COLO668 (cell line): Measurements from ENCODE around the gene FOXA2.

Experiments used
- DNase-seq: peaks from one replicate; lab custom pipeline; 2025; ENCODE audit not compliant: unreplicated experiment; lab: John Stamatoyannopoulos, UW

The FOXA2 gene

GRCh38 chr20:22584922-22585785 lies 782 bp upstream of the FOXA2 start:
- DNase-seq = peak; percentile 91

- peak; percentile 94 for DNase-seq
Measured at GRCh38 chr20:22583773-22584521, 425 bp downstream of the FOXA2 start.

- peak; percentile 74 for DNase-seq
Measured at GRCh38 chr20:22582964-22583772, 1.2 kb downstream of the FOXA2 start.

- peak; percentile 74 for DNase-seq
Measured at GRCh38 chr20:22582386-22582963, 1.9 kb downstream of the FOXA2 start.

- peak; percentile 81 for DNase-seq
Measured at GRCh38 chr20:22581437-22582385, 2.7 kb downstream of the FOXA2 start.

- peak; percentile 69 for DNase-seq
Measured at GRCh38 chr20:22579711-22580697, 4.4 kb downstream of the FOXA2 start.

GRCh38 chr20:22579119-22579427 lies 5.3 kb downstream of the FOXA2 start:
- DNase-seq = peak; percentile 71

GRCh38 chr20:22578221-22579118 lies 5.9 kb downstream of the FOXA2 start:
- peak; percentile 80 for DNase-seq

GRCh38 chr20:22577515-22578220 lies 6.7 kb downstream of the FOXA2 start:
- peak; percentile 85 for DNase-seq

GRCh38 chr20:22576733-22577514 lies 7.4 kb downstream of the FOXA2 start:
- peak; percentile 72 for DNase-seq

GRCh38 chr20:22576273-22576672 lies 8.1 kb downstream of the FOXA2 start:
- DNase-seq = peak; percentile 30

GRCh38 chr20:22575737-22576136 lies 8.6 kb downstream of the FOXA2 start:
- DNase-seq = no peak

GRCh38 chr20:22575087-22575721 lies 9.2 kb downstream of the FOXA2 start:
- DNase-seq = peak; percentile 73

GRCh38 chr20:22574545-22575086 lies 9.8 kb downstream of the FOXA2 start:
- peak; percentile 53 for DNase-seq

- no peak for DNase-seq
Measured at GRCh38 chr20:22572491-22572890, 11.9 kb downstream of the FOXA2 start.

GRCh38 chr20:22572023-22572422 lies 12.3 kb downstream of the FOXA2 start:
- DNase-seq = no peak
